ELF-1 (cell line): ENCODE measurements around the gene CPSF2.
A peak's percentile ranks its signal among the peaks of the same experiment; 100 is the strongest.

Experiments
- DNase-seq: peaks from one replicate; pipeline ENCODE4 v3.0.0-alpha.2; 2016; ENCODE audit warnings: low read depth, low spot score

The CPSF2 gene

DNA sequence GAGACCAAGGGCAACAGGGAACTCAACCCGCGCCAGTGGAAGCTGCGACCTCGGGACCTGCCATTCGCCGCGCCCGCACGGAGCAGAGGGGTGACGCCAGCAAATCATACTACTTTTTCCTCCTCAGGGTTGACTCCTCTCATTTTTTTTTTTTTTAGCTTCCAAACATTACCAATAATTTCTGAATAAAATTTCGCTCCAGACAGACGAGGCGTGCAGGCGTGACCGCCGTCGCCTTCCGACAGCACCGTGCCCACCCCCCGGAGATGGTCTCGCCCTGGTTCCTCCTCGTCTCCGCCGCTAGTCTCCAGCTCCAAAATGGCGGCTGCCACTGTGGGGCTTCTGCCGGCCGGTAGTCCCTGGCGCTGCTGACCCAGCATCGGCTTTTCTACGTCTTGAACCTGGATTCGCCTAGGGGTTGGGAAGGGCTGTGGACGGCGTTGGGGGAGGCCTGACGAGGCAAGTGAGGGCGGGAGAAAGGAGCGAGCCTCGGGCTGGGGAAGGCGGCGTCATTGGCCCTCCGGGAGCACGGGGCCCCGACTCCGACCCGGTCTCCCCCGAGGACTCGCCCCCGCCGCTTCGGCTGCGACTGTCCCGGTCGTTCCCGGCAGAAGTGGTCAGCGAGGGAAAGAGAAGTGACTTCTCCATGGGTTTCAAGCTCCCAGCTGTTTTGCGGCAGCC, at the start of gene CPSF2, which contains the start of gene NDUFB1:
Gene CPSF2 (plus strand): TSS at position 300 of the 681 bp plus-strand sequence. CDS start 9,016 bp downstream, outside the sequence.
Gene NDUFB1 (minus strand): TSS at position 37 of the 681 bp plus-strand sequence. CDS start 4,069 bp downstream, outside the sequence.
- DNase-seq: peak; percentile 90

DNA sequence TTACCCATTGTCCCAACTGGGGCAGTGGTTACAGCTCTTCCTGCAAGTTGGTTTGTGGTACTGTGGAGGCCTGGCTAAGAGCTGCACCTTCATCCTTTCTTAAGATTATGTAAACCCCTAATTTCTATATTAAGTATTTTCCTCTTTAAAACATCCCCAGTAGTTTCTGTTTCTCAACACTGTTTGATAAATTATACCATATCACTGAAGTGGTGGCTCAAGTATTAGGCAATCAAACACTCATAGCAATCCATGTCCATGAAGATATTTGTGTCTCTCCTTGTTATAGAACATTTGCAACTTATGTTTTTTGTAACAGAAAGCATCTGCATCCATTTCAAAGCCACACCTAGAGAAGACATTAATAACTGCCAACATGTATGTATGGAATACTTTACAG, 47.2 kb upstream of the CPSF2 start:
- DNase-seq: no peak

DNA sequence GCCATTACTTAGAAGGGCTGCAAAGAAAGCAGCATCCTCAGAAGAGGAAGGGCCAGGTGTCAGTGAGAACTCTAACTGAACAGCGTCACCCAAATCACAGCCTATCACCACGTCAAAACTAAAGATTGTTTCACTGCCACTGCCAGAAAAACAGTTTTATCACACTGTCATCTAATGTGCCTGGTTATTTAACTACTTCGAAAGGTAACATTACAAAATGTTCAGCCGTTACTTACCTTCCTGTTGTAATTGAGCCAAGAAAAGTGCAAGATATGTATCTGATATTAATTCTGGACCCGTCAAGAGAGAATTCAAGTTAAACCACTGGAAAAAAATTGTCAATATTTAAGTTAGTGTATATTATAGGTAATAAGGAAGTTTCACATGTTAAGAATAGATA, 33.3 kb upstream of the CPSF2 start:
- DNase-seq: no peak

DNA sequence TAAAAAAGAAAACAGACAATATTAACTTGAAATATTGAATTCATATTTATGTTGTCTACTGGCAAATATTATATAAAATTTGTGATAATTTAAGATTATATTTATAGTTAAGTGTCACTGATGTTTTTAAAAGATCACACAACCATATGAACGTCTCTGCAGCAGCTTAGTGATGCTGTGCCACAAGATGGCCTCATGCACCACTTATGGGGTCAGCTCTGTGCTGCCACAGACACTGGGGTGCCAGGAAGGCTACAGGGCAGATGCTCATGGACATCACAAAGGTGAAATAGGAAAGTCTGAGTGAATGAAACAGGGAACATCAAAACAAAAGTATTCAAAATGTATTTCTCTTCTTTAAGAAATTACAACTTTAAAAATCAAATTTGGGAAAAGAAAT, 28.4 kb upstream of the CPSF2 start:
- DNase-seq: no peak

DNA sequence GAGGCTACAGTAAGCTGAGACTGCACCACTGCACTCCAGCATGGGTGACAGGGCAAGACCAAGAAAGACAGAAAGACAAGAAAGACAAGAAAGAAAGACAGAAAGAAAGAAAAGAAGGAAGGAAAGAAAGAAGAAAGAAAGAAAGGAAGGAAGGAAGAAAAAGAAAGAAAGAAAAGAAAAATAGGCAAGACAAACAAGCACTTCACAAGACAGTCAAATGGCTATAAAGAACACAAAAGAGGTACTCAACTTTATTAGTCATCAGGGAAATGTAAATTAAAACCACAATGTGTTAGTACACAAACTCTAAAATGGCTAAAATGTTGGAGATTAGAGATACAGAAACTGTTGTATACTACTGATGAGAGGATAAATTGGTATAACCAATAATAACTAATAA, 22.0 kb upstream of the CPSF2 start:
- DNase-seq: no peak

DNA sequence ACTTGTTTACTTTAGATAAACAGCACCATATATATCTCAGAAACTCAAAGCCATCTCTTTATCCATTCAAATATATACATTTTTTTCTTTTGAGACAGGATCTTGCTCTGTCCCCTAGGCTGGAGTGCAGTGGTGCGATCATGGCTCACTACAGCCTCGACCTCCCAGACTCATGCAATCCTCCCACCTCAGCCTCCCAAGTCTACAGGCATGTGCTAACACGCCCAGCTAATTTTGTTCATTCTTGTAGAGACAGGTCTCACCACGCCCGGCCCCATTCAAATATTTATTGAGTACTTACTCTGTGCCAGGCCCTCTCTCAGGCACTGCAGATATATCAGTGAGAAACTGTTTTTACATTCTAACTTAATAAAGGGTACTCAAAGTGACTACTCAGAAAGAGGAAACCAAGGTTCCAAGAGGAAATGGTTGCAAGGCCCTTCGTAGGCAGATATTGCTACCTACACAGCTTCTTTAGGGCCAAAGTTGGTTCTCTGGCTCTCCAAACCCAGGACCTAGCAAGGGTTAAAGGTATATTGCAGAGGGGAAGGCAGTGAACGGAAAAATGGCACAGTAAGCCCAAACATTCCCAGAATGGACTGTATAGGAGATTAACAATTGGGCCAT, 18.3 kb upstream of the CPSF2 start:
- DNase-seq: no peak

DNA sequence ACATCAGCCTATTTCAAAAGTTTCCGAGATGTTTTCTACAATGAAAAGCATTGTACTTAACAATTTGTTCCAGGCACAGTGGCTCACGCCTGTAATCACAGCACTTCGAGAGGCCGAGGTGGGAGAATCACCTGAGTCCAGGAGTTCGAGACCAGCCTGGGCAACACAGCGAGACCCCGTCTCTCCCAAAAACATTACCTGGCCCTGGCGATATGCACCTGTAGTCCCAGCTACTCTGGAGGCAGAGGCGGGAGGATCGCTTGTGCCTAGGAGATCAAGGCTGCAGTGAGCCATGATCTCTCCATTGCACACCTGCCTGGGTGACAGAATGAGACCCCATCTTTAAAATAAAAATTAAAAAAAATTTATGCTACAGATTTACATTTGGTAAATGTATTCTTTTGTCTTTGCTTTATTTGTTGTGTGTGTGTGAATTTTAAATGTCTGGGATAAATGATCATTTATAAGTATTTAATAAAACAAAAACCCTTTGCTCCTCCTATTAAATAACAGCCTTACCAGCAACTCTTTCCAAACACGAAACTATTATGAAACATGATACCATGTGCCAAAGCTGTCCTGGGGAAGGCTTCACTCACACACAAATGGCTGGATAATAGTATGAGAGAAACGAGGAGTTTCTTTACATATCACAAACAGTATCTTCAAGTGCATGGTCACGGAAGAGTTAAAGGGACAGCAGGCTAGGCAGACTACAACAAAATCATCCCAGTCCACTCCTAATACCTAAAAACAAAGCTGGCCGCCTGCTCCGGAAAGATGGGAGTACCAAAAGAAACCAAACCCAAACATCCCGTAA, 16.5 kb upstream of the CPSF2 start:
- no peak for DNase-seq

DNA sequence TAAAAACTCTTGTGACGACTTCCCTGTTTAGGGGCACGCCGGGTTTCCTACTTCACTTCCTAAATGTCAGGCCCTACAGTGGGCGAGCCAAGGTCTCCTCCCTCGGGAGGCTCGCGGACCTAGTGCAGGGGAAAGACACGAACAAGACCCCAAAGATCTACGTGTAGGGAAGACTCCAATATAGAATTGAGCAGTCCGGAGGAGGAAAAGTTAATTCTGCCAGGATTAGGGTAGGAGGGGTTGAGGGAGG, 16.0 kb upstream of the CPSF2 start:
- DNase-seq: no peak

DNA sequence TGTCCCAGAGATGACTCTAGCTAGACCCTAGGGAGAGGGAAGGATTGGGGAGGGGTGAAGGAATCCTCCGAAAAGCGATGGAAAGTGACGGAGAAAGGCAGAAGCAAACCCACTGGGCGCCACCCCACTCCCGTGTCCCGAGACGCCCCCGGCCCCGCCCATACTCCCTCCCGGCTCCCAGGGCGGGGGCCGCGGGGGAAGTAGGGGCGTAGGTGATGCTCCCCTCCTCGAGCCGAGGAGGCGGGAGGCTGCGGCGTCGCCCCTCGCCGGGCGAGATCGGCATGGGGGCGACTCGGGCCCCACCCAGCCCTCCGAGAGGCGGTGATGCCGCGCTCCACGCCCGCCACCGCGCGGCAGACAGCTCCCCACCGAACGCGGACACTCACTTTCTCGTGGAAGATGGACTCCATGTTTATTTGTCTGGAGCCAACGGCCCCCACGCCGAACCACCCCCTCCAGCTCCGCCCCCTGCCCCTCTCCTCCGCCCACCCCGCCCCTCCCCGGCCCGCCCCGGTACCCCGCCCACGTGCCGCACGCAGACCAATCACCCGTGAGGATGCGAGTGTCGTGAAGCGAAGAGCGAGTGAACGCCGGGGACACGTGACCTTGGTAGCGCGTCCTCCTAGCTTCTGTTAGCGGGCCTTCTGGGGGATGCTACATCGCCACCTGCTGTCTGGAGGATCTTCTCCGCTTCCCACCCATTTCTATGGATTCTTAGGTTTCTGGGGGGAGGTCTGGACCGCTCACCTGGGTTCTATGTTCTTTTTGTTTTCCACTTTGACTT, 15.4 kb upstream of the CPSF2 start, which contains the start of gene ATXN3:
Gene ATXN3 (minus strand): TSS at position 440 of the 784 bp plus-strand sequence. CDS start 30 bp downstream, at position 410.
- DNase-seq: peak; percentile 95

DNA sequence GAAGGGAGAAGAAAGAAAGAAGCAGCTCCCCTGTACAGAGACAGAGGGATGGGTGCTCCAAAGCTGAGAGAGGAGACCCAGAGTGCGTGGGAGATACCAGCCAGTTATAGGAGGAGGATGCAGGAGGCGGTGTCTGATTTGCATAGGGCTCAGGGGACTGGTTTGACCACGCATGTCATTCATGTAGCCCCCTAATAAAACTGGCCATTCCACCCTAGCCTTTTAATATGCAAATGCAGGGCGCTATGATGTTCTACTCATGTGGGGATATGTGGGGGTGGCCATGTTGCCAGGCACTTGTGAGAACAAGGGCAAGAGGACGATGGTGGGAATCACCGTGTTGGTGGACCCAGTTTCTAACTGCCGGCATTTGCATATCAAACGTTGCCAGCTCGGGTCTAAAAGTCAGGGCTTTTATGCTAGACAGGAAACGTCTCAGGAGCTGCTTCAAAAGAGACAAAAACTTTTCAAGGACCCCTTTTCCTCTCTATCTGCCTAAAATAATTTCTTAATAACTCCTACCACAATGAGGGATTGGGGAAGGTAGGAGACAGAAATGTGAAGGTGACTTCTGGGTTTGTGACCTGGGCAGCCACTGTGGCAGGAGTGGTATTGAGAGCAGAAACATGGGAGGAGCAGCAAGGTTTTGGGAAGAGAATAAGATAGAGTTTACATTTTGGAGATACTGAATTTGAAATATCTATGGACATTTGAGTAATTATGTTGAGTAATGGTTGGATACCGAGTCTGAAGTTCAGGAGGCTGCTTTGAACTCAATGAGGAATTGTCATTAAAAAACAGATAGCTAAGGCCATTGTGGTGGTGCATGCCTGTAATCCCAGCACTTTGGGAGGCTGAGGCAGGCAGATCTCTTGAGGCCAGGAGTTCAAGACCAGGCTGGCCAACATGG, 13.2 kb upstream of the CPSF2 start:
- peak; percentile 82 for DNase-seq

DNA sequence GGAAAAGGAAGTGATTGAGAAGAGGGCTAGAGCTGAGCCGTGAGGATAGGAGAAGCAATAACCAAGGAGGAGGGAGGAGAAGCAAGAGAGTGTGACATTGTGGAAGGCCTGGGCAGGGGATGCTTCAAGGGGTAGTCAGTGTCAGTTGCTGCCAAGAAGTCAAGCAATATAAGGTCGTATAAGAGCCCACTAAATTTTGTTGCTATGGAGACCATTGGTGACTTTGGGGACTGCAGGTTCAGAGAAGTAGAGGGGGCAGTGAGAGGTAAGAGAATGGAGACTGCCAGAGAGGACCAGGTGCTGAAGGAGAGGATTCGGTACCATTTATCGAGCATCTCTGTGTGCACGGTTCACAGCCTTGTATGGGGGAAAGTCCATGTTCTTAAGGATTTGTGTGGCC, 12.3 kb upstream of the CPSF2 start:
- no peak for DNase-seq

DNA sequence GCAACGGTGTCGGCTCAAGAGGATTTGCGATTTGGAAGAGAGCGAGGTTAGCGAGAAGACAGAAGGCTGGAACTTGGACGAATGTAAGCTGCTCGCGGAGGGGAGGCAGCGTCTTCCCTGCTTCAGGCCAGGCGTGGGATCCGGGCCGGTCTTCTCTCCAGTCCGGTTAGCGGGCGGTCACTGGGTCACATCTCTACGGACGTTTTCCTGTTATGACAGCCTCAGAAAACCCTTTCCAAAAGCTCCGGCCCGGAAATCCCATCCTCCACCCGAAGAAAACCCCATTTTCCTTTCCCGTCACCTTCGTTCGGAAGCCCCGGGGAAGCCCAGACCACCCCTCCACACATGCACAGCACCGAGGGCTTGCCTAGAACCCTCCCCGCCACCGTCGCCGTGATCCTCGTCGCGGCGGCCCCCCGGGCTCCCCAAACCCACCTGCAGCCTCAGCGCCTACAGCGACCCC, 531 bp upstream of the CPSF2 start:
- DNase-seq: peak; percentile 33

DNA sequence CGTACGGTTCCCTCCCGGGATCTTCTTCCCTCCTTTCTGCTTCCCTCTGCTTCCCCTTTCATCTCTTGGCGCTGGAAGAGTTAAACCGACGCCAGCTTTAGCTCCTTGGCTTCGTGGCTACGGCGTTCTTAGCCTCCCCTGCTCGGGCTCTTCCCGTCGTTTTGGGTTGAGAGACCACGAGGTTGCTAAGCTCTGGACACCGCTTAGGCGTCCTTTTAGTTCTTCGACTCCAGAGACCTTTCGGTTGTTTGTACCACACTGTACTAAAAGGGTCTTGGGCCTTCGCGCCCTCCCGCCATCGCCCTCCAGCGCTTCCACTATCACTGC, 545 bp downstream of the CPSF2 start:
- DNase-seq: no peak

DNA sequence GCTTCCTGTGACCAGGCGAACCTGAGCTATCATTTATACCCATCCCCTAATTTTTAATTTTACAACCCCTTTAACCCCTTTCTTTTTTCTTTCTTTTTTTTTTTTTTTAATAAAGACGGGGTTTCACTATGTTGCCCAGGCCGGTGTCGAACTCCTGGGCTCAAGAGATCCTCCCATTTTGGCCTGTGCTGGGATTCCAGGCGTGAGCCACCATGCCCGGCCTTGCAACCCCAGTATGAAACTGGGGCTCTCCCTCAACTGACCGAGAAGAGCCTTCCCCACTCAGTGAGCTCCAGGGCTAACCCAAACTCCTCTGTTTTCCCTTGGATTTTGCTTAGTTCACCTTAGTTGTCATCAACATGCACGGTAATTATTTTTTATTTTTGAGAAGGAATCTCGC, 992 bp downstream of the CPSF2 start:
- peak; percentile 12 for DNase-seq

DNA sequence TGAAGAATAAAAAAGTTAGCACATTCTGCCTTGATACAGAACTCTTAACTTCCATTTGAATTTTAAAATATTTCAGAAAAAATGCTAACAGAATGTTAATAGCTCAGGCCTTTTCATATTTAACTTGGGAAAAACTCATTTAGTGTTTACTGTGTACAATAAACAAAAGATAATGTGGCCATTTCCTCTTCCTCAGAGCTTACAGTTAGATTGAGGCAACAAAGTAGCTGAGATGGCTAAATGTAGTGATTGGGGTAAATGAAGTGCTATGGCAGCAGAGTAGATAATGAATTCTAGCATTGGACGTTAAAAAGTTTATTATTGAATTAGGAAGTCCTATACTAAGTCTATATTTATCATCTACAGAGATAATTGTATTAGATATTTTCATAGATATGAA, 12.7 kb downstream of the CPSF2 start:
- no peak for DNase-seq

DNA sequence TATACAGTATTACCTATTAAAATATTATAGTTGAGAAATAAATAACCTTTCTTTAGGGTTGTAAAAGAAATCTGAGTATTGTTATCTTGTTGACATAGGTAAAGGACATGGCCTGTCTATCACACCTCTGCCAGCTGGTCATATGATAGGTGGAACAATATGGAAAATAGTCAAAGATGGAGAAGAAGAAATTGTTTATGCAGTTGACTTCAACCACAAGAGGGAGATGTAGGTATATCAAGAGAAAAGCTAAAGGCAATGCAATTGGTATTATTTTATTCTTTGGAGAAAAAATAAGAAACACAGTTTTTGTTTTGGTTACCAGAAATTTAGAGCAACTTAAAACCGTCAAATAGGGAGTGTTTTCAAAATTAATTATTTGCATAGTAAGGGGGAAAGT, 13.5 kb downstream of the CPSF2 start:
- DNase-seq: no peak

DNA sequence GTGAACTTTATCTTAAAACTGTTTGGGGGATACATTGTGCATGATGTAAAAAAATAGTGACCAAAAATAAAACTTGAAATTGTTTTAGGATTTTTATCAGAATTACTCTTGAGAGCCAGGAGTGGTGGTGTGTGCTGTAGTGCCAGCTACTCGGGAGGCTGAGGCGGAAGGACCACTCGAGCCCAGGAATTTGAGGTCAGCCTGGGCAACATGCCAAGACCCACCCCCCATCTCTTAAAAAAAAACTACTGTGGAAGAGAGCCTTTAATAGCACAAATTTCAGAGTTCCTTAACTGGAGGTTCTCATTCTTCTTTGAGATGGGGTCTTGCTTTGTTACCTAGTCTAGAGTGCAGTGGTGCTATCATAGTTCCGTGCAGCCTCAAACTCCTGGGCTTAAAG, 21.5 kb downstream of the CPSF2 start:
- DNase-seq: no peak

DNA sequence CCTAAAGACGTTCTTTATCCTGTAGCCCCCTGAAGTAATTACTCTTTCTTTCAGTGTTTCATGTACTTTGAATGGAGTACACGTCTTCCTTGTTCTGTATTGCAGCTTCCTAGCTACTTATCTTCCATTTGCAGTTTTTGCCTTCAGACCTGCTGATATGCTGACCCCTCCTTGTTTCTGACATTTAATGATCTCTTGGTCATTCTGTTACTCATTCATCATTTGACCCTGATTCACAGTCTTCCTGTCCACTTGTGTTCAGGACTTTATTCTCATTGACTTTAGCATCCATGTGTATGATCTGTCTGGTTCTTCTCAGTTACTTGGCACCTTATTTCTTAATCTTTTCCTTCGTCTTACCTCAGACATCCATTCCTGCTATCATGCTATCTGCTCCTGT, 22.2 kb downstream of the CPSF2 start:
- DNase-seq: no peak

DNA sequence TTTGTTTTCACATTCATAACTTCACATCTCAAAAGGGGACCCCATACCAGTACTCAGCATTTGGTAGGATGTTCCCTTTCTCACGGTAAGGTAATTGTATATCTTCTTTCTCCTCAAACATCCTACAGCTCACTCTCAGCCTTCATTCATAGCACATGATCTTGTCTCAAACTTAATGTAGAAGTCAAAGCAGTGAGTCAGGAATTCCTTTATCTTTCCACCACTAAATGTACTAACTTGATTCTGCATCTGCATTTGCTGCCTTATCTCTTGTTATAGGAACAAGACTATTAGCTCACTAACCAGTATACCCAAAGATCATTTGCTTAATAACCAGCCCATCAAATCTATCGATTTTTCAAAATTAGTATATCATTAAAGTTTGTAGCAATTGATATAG, 22.9 kb downstream of the CPSF2 start:
- no peak for DNase-seq

DNA sequence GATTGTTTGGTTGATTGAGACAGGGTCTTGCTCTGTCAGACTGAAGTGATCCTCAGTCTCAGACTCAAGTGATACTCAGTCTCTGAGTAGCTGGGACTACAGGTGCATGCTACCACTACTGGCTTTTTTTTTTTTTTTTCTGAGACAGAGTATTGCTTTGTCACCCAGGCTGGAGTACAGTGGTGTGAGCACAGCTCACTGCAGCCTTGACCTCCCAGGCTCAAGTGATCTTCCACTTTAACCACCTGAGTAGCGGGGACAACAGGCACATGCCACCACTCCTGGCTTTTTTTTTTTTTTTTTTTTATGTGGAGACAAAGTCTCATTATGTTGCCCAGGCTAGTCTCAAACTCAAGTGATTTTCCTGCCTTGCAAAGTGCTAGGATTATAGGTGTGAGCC, 31.8 kb downstream of the CPSF2 start:
- no peak for DNase-seq
